HG03097 (cell line): ENCODE results near the gene RAB3IL1.
"Not testable (repeated sequence)": the region's sequence is repeated elsewhere in the genome, so short reads cannot be mapped to it uniquely, and the experiment has no call there.

Experiments used
- ATAC-seq: cut with Tn5 transposase; IDR thresholded peaks from one replicate; pipeline ENCODE4 v1.9.1; 2021; ENCODE audit not compliant: unreplicated experiment, low FRiP score

RAB3IL1 gene

GRCh38 chr11:61954106-61954850 lies 36.9 kb upstream of the RAB3IL1 start:
- ATAC-seq: no peak

GRCh38 chr11:61953632-61954031 lies 36.3 kb upstream of the RAB3IL1 start:
- ATAC-seq: not testable (repeated sequence)

- ATAC-seq: no peak
Measured at GRCh38 chr11:61952882-61953281, 35.5 kb upstream of the RAB3IL1 start.

- no peak for ATAC-seq
Measured at GRCh38 chr11:61951484-61952135, 34.2 kb upstream of the RAB3IL1 start.

- no peak for ATAC-seq
Measured at GRCh38 chr11:61950035-61950547, 32.7 kb upstream of the RAB3IL1 start, which contains the start of gene BEST1. Gene BEST1, plus strand, starts transcription at chr11:61950351. Its CDS starts 1,456 bp downstream, at chr11:61951807.

GRCh38 chr11:61949169-61950034 lies 32.0 kb upstream of the RAB3IL1 start:
- ATAC-seq: no peak

GRCh38 chr11:61948505-61948904 lies 31.1 kb upstream of the RAB3IL1 start:
- no peak for ATAC-seq

- ATAC-seq: no peak
Measured at GRCh38 chr11:61947486-61948210, 30.3 kb upstream of the RAB3IL1 start.

GRCh38 chr11:61946894-61947293 lies 29.5 kb upstream of the RAB3IL1 start:
- ATAC-seq: no peak

GRCh38 chr11:61945191-61945590 lies 27.8 kb upstream of the RAB3IL1 start:
- ATAC-seq: no peak

- no peak for ATAC-seq
Measured at GRCh38 chr11:61940466-61940865, 23.1 kb upstream of the RAB3IL1 start.

GRCh38 chr11:61935861-61936260 lies 18.5 kb upstream of the RAB3IL1 start:
- ATAC-seq: no peak

GRCh38 chr11:61930933-61931332 lies 13.6 kb upstream of the RAB3IL1 start:
- no peak for ATAC-seq

GRCh38 chr11:61928606-61929005 lies 11.2 kb upstream of the RAB3IL1 start:
- no peak for ATAC-seq

GRCh38 chr11:61927501-61927900 lies 10.1 kb upstream of the RAB3IL1 start:
- ATAC-seq: no peak

- ATAC-seq: no peak
Measured at GRCh38 chr11:61926235-61926634, 8.9 kb upstream of the RAB3IL1 start.

GRCh38 chr11:61925736-61926135 lies 8.4 kb upstream of the RAB3IL1 start:
- no peak for ATAC-seq

- ATAC-seq: no peak
Measured at GRCh38 chr11:61924064-61924455, 6.7 kb upstream of the RAB3IL1 start.

GRCh38 chr11:61923166-61924063 lies 6.0 kb upstream of the RAB3IL1 start:
- no peak for ATAC-seq
